HG03460 (cell line): ENCODE results near the gene VTA1.
"Not testable (repeated sequence)": the region's sequence is repeated elsewhere in the genome, so short reads cannot be mapped to it uniquely, and the experiment has no call there.

Experiments used
- ATAC-seq: cut with Tn5 transposase; IDR thresholded peaks from one replicate; pipeline ENCODE4 v1.9.1; 2021; ENCODE audit not compliant: unreplicated experiment

Gene VTA1

DNA sequence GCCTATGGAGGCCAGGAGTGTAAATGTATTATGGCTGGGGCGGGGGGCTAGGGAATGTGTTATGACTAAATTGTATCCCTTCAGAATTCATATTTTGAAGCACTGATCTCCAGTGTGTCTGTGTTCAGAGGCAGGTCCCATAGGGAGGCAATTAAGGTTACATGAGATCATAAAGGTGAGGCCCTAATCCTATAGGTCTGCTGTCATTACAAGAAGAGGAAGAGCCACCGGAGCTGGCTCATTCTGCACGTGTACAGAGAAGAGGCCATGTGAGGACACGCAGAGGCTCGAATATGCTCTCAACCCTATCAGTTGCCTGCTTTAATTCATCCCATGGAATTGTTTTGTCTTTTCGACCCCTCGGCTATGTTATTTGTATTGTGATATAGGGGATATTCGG is 76.9 kb downstream of the VTA1 start:
- no peak for ATAC-seq

GRCh38 chr6:142225115-142225514 is 78.1 kb downstream of the VTA1 start:
- no peak for ATAC-seq

DNA sequence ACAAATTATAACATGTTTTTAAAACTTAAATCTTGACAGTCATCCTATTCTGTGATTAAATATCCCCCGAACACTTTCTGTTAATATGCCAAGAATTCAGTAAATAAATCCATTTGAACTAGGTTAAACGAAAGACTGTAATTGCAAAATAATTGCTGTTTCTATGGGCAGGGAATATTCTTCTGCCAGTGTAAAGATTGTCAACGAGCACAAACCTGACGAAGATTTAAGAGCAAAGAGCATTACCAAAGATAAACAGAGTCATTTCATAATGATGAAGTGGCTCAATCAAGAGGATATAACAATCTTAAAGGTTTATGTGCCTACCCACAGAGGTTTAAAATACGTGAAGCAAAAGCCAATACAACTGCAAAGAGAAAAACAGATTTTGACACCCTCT is 78.5 kb downstream of the VTA1 start:
- no peak for ATAC-seq

- no peak for ATAC-seq
Measured at GRCh38 chr6:142226731-142227130, 79.7 kb downstream of the VTA1 start.

DNA sequence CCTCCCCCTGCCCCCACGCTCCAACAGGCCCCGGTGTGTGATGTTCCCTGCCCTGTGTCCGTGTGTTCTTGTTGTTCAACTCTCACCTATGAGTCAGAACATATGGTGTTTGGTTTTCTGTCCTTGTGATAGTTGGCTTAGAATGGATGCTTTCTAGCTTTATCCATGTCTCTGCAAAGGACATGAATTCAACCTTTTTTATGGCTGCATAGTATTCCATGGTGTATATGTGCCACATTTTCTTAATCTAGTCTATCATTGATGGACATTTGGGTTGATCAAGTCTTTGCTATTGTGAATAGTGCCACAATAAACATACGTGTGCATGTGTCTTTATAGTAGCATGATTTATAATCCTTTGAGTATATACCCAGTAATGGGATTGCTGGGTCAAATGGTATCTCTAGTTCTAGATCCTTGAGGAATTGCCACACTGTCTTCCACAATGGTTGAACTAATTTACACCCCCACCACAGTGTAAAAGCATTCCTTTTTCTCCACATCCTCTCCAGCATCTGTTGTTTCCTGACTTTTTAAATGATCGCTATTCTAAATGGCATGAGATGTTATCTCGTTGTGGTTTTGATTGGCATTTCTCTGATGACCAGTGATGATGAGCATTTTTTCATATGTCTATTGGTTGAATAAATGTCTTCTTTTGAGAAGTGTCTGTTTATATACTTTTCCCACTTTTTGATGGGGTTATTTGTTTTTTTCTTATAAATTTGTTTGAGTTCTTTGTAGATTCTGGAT is 82.6 kb downstream of the VTA1 start:
- ATAC-seq, result not testable (repeated sequence)

- ATAC-seq, result peak; percentile 79
Measured at GRCh38 chr6:142232206-142233044, 85.4 kb downstream of the VTA1 start.

- no peak for ATAC-seq
Measured at GRCh38 chr6:142233945-142234682, 87.1 kb downstream of the VTA1 start.

DNA sequence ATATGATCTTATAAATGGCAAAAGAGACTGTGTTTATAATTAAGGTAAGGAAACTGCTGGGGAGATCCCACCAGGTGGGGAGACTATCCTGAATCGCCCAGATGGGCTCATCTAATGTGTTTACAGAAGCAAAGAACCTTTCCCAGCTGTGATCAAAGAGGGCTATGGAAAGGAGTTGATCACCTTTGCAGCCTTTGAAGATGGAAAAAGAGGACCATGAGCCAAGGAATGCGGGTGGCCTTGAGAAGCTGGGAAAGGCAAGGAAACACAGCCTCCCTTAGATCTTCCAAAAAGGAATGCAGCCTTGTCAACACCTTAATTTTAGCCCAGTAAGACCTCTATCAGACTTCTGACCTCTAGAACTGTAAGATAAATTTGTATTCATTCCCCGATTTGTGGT is 88.2 kb downstream of the VTA1 start:
- no peak for ATAC-seq

GRCh38 chr6:142235791-142236190 is 88.7 kb downstream of the VTA1 start:
- no peak for ATAC-seq

GRCh38 chr6:142236691-142237090 is 89.6 kb downstream of the VTA1 start:
- no peak for ATAC-seq

- no peak for ATAC-seq
Measured at GRCh38 chr6:142238881-142239280, 91.8 kb downstream of the VTA1 start.

DNA sequence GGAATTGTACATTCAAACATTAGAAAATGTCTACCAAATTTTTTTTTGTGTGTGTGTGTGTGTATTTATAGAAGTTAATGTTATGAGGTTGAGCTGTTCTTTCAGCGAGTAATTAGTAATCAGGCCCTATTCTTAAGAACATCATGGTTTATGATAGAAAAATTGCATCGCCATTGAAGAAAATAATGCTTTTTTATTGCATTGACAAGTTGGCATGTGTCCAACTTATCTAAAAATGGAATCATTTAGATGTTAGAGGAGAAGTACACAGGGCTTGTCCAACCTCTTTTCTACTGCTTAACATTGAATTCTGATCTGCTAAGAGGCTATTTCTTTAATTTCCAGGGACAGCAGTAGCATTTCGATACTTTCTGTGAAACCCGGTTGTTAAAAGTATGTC is 93.1 kb downstream of the VTA1 start:
- ATAC-seq, result no peak

DNA sequence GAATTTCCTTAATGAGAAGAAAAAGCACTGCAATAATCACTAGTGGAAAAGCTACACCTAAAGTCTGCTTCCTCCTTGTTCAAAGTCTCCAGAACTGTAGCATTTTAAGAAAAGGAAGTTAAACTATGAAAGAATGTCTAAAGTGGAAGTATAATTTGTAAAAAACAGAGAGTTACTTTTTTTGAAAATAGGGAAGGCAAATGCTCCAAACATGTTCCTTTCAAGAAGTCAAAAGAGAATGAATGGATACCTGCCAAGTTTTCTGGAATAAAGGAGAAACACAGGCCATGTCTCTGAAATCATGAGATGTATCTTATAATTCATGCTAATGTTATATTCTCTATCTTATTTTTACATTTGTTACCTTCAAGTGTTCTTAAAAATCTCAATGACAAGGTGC is 94.0 kb downstream of the VTA1 start:
- ATAC-seq, result no peak

DNA sequence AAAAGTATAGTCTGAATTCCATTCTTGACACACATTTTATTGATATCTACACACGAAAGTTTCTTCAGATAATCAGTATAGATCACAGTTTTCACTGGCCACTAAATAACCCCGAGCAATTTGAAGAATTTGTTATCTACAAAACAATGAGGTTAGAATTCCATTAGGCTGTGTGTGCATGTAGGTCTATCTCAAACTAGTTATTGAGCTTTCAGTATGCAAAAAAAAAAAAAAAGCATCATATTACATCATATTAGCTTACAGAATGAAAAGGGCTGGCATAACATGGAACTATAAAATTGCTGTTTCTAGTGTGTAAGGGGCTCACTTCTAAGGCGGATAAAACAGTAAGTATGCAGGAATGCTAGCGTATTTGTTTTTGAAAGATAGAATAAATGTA is 95.2 kb downstream of the VTA1 start:
- no peak for ATAC-seq

DNA sequence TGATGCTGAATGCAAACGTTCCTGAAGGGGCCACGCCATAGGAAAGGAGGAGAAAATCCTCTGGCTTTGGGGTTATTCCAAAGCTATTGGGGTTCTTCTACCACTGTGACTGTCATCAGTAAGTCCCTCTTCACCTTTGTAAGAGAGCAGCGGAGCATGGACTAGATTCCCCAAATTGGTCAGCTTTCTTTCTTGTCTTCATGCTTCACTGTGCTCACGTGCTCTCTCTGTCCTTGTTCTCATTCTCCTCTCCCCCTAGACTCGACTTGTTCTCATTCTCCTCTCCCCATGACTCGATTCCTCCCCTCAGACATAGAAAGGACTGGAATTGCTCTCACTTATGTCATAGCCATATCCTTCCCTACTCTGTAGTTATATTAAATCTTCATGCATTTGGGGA is 99.9 kb downstream of the VTA1 start:
- ATAC-seq, result peak; percentile 79

DNA sequence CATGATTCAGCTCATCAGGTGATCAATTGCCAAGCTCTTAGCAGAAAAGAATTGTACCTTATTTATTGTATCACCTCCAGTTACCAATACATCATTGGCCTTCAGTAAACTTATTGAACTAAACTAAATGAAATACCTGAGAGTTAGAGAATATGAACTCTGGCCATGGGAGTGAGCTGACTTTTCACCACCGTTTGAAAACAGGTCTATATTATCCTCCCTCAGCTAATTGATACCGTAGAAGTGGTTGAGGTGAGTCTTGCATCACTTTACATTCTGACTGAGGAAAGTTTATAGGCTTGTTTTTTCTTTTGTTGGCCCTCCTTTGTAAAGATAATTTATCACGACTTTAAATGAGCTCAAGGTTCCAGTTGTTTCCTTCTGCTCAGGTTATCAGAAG is 102.2 kb downstream of the VTA1 start:
- no peak for ATAC-seq

DNA sequence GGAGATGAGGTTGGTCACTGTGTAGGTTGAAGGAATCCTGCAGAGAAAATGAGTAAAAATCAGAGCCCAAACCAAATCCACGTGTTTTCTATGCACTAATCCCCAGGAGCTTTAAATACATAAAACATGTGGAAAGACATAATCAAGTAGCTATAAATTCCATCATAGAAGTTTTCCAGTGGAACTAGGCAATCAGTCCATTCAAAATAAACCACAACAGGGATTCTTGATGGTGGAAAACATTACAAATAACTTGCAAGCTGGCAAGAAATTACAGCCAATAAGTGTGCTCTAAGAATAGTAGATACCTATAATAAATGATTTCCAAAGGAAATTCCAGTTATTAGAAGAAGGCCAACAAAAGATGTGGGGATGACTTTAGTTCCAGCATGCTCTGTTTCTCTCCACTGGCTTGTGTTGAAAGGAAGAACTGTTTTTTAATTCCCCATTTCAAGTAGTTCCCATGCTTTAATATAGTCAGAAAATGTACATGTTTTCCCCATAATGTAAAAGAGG is 104.9 kb downstream of the VTA1 start:
- no peak for ATAC-seq

- no peak for ATAC-seq
Measured at GRCh38 chr6:142254513-142254912, 107.5 kb downstream of the VTA1 start.

GRCh38 chr6:142255785-142256184 is 108.7 kb downstream of the VTA1 start:
- no peak for ATAC-seq

GRCh38 chr6:142258305-142258704 is 111.2 kb downstream of the VTA1 start:
- ATAC-seq, result no peak

DNA sequence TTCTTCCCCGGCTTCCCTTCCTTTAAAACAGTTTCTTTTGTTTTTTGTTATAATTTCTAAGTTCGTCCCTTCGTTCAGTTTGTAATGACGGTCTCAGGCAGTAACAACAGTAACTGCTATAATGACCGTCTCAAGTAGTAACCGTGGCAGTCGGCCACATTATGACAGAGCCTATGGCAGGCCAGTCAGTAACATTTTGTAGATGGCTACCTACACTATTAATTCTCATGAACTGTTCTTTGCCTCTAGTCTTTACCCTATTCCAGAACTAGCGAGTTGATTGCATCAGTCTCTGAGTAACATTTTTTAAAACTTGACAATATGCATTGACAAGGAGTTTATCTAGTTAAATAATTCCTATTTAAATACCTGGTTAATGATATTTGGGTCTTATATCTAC is 111.7 kb downstream of the VTA1 start:
- no peak for ATAC-seq
